ENCODE data around the gene CDH23. TPM values are rescaled to one million over a fixed set of nuclear protein-coding genes. Genes with fewer than 3 reads are reported as not detected.

Gene CDH23
- polyA plus RNA-seq, 3 donors = 2.0 to 21.1 (median 15.5) TPM

- 52 to 70% (median 66%) methylated on average over 6 of the region's 6 CpGs for whole genome bisulfite sequencing, 3 donors
These were observed 89.9 kb downstream of the CDH23 start for GRCh38 chr10:71486484-71487114.

GRCh38 chr10:71487726-71488125 is 91.0 kb downstream of the CDH23 start:
- H3K27ac ChIP-seq (ENCODE audit: low read depth, low read length) = no peak overlapping the region
- WGBS, 3 donors = 43 to 92% (median 54%) methylated on average over 1 of the region's 1 CpG

More at GRCh38 chr10:71486484-71487114, 89.9 kb downstream of the CDH23 start:
- no peak overlapping the region for H3K27ac ChIP-seq (ENCODE audit: low read depth, low read length)

- 92 to 98% (median 95%) methylated on average over 2 of the region's 2 CpGs for WGBS, 3 donors
- H3K27ac ChIP-seq (ENCODE audit: low read depth, low read length) = no peak overlapping the region
These were observed 92.4 kb downstream of the CDH23 start for GRCh38 chr10:71489077-71489476.

- 75 to 84% (median 83%) methylated on average over 6 of the region's 6 CpGs for WGBS, 3 donors
- no peak overlapping the region for H3K27ac ChIP-seq (ENCODE audit: low read depth, low read length)
These were observed 96.2 kb downstream of the CDH23 start for GRCh38 chr10:71492872-71493271.

GRCh38 chr10:71493741-71494140 is 97.0 kb downstream of the CDH23 start:
- no peak overlapping the region for H3K27ac ChIP-seq (ENCODE audit: low read depth, low read length)
- WGBS, 3 donors = 86 to 95% (median 93%) methylated on average over 6 of the region's 6 CpGs

- 89 to 97% (median 93%) methylated on average over 8 of the region's 8 CpGs for WGBS, 3 donors
- no peak overlapping the region for H3K27ac ChIP-seq (ENCODE audit: low read depth, low read length)
These were observed 97.8 kb downstream of the CDH23 start for GRCh38 chr10:71494476-71494875.

GRCh38 chr10:71494980-71495381 is 98.3 kb downstream of the CDH23 start:
- 69 to 73% (median 70%) methylated on average over 9 of the region's 9 CpGs for WGBS, 3 donors
- H3K27ac ChIP-seq (ENCODE audit: low read depth, low read length) = no peak overlapping the region

- no peak overlapping the region for H3K27ac ChIP-seq (ENCODE audit: low read depth, low read length)
- WGBS, 3 donors = 72 to 80% (median 76%) methylated on average over 12 to 14 of the region's 14 CpGs
These were observed 100.4 kb downstream of the CDH23 start for GRCh38 chr10:71496927-71497762.

- no peak overlapping the region for H3K27ac ChIP-seq (ENCODE audit: low read depth, low read length)
- WGBS, 3 donors = 68 to 72% (median 71%) methylated on average over 9 of the region's 9 CpGs
These were observed 101.1 kb downstream of the CDH23 start for GRCh38 chr10:71497763-71498326.

GRCh38 chr10:71501402-71501801 is 104.7 kb downstream of the CDH23 start:
- WGBS, 3 donors = 90 to 96% (median 94%) methylated on average over 4 of the region's 4 CpGs

GRCh38 chr10:71502190-71502589 is 105.5 kb downstream of the CDH23 start:
- 79 to 92% (median 90%) methylated on average over 1 of the region's 1 CpG for WGBS, 3 donors
- no peak overlapping the region for H3K27ac ChIP-seq (ENCODE audit: low read depth, low read length)

More at GRCh38 chr10:71501402-71501801, 104.7 kb downstream of the CDH23 start:
- no peak overlapping the region for H3K27ac ChIP-seq (ENCODE audit: low read depth, low read length)

- H3K27ac ChIP-seq (ENCODE audit: low read depth, low read length) = no peak overlapping the region
- 88 to 92% (median 92%) methylated on average over 5 of the region's 5 CpGs for WGBS, 3 donors
These were observed 106.1 kb downstream of the CDH23 start for GRCh38 chr10:71502851-71503250.

- no peak overlapping the region for H3K27ac ChIP-seq (ENCODE audit: low read depth, low read length)
- WGBS, 3 donors = 81 to 86% (median 83%) methylated on average over 2 of the region's 2 CpGs
These were observed 107.4 kb downstream of the CDH23 start for GRCh38 chr10:71504168-71504567.

GRCh38 chr10:71504570-71504969 is 107.8 kb downstream of the CDH23 start:
- 67 to 83% (median 67%) methylated on average over 5 of the region's 5 CpGs for WGBS, 3 donors
- H3K27ac ChIP-seq (ENCODE audit: low read depth, low read length) = no peak overlapping the region

- WGBS, 3 donors = 94 to 97% (median 97%) methylated on average over 3 of the region's 3 CpGs
- H3K27ac ChIP-seq (ENCODE audit: low read depth, low read length) = no peak overlapping the region
These were observed 109.1 kb downstream of the CDH23 start for GRCh38 chr10:71505862-71506261.

- 46 to 93% (median 76%) methylated on average over 2 of the region's 2 CpGs for WGBS, 3 donors
- H3K27ac ChIP-seq (ENCODE audit: low read depth, low read length) = no peak overlapping the region
These were observed 112.7 kb downstream of the CDH23 start for GRCh38 chr10:71509444-71509843.

- H3K27ac ChIP-seq (ENCODE audit: low read depth, low read length) = no peak overlapping the region
- WGBS, 3 donors = 88 to 96% (median 93%) methylated on average over 4 of the region's 4 CpGs
These were observed 114.5 kb downstream of the CDH23 start for GRCh38 chr10:71511206-71511605.

- no peak overlapping the region for H3K27ac ChIP-seq (ENCODE audit: low read depth, low read length)
- WGBS, 3 donors = 86 to 92% (median 90%) methylated on average over 10 of the region's 10 CpGs
These were observed 115.6 kb downstream of the CDH23 start for GRCh38 chr10:71512312-71512711.

GRCh38 chr10:71512761-71513539 is 116.2 kb downstream of the CDH23 start:
- no peak overlapping the region for H3K27ac ChIP-seq (ENCODE audit: low read depth, low read length)
- WGBS, 3 donors = 33 to 81% (median 74%) methylated on average over 5 of the region's 5 CpGs
